GM12878 (cell line): ENCODE data around the gene MMP24. TPM values are rescaled to one million over a fixed set of nuclear protein-coding genes. Genes with fewer than 3 reads are reported as not detected.
A peak's percentile ranks its signal among the peaks of the same experiment; 100 is the strongest.

Experiments used
- ATAC-seq: fragments of 200-7000 bp; cut with Tn5 transposase; 3 replicates; pipeline ENCODE4 v1.9.1; 2020; ENCODE audit warnings: mild to moderate bottlenecking, moderate library complexity
- BruUV-seq: library from RNA; stranded (reverse); fragments of 400-500 nt; replicated peaks from 2 replicates; lab custom pipeline; 2021; lab: Mats Ljungman, UMichigan
- CTCF ChIA-PET: fragments of 300-600 bp; sonication (Branson Sonifier 250); formaldehyde crosslinking; extraction: SDS; loops from one replicate; lab custom pipeline; 2021; ENCODE audit warnings: inconsistent platforms; lab: Yijun Ruan, JAX
- POLR2A ChIA-PET: fragments of 350-600 bp; formaldehyde crosslinking; extraction: SDS; loops from one replicate; lab custom pipeline; 2021; ENCODE audit warnings: inconsistent platforms; lab: Charles Lee
- RAD21 ChIA-PET: fragments of 300-600 bp; sonication (Branson Sonifier 250); formaldehyde crosslinking; loops from one replicate; lab custom pipeline; 2023; ENCODE audit warnings: antibody characterized with exemption; ENCODE audit not compliant: unreplicated experiment; lab: Charles Lee
- SMC1A ChIA-PET: fragments of 300-600 bp; sonication (Branson Sonifier 250); formaldehyde crosslinking; loops from one replicate; lab custom pipeline; 2023; ENCODE audit not compliant: unreplicated experiment, uncharacterized antibody; lab: Charles Lee
- DNase-seq: peaks from one replicate; pipeline ENCODE4 v3.0.0-alpha.2; 2011; ENCODE audit warnings: low read depth, low spot score
- FAIRE-seq: peaks from 3 replicates; lab custom pipeline; 2011; peaks lifted over from hg19 to GRCh38; lab: Jason Lieb, UNC
- H2AFZ ChIP-seq: 2 replicates; pipeline ENCODE4 v1.6.0; 2011; ENCODE audit warnings: low read depth, low read length, control low read depth; ENCODE audit not compliant: control insufficient read depth
- H3K27ac ChIP-seq: 2 replicates; pipeline ENCODE4 v1.5.1; 2011; ENCODE audit warnings: control low read depth; ENCODE audit not compliant: control insufficient read depth, insufficient read depth
- H3K27me3 ChIP-seq, 2 experiments: replicated peaks in 1 of 2; 2 replicates each; pipeline versions ENCODE4 v1.6.0 to v1.6.1; 2011; ENCODE audit warnings: low read length in 1 of 2; ENCODE audit not compliant: control insufficient read depth in 2 of 2, insufficient read depth in 2 of 2
- H3K36me3 ChIP-seq, 2 experiments: 2 replicates each; pipeline ENCODE4 v1.5.1; 2011; ENCODE audit warnings: low read length in 1 of 2; ENCODE audit not compliant: control insufficient read depth in 2 of 2, insufficient read depth in 2 of 2
- H3K4me1 ChIP-seq: 2 replicates; pipeline ENCODE4 v1.6.1; 2011; ENCODE audit warnings: mild to moderate bottlenecking, low read length, moderate library complexity, mixed read lengths; ENCODE audit not compliant: control insufficient read depth, insufficient read depth
- H3K4me2 ChIP-seq: 2 replicates; pipeline ENCODE4 v1.6.0; 2011; ENCODE audit warnings: control low read depth; ENCODE audit not compliant: control insufficient read depth, insufficient read depth
- H3K4me3 ChIP-seq: fragments of 200-600 bp; sonication (generic); 2 replicates; pipeline ENCODE4 v1.5.1; 2016
- H3K79me2 ChIP-seq: 2 replicates; pipeline ENCODE4 v1.6.0; 2011; ENCODE audit warnings: low read length; ENCODE audit not compliant: control insufficient read depth, insufficient read depth
- H3K9ac ChIP-seq: 2 replicates; pipeline ENCODE4 v1.8.0; 2011; ENCODE audit warnings: low read length, control low read depth, mixed read lengths; ENCODE audit not compliant: control insufficient read depth, insufficient read depth
- H3K9me3 ChIP-seq: replicated peaks from 3 replicates; pipeline ENCODE4 v1.5.1; 2011; ENCODE audit warnings: mild to moderate bottlenecking, low read length; ENCODE audit not compliant: control insufficient read depth, insufficient read depth
- H4K20me1 ChIP-seq: 2 replicates; pipeline ENCODE4 v1.6.0; 2011; ENCODE audit not compliant: control insufficient read depth, insufficient read depth
- ATF3 ChIP-seq: IDR thresholded peaks from 2 replicates; pipeline ENCODE4 v1.6.1; 2011; ENCODE audit warnings: low read depth, mild to moderate bottlenecking, low read length, moderate library complexity, borderline replicate concordance; ENCODE audit errors: extremely low read depth
- BCL3 ChIP-seq: IDR thresholded peaks from 2 replicates; pipeline ENCODE4 v1.6.1; 2011; ENCODE audit warnings: borderline replicate concordance, low read depth, mild to moderate bottlenecking, moderate library complexity, low read length; ENCODE audit not compliant: insufficient read depth, poor library complexity, severe bottlenecking
- BHLHE40 ChIP-seq, 2 experiments: fragments of 450-650 bp in 1 of 2; IDR thresholded peaks; 2 replicates each; pipeline ENCODE4 v1.6.1; 2011 to 2017; ENCODE audit warnings: low read depth in 2 of 2, borderline replicate concordance in 1 of 2, improper control_type of control experiment in 1 of 2, low read length in 1 of 2, mild to moderate bottlenecking in 1 of 2
- CUX1 ChIP-seq: IDR thresholded peaks from 2 replicates; pipeline ENCODE4 v1.6.1; 2012; ENCODE audit warnings: improper control_type of control experiment, low read depth, low read length; ENCODE audit not compliant: insufficient replicate concordance
- FOXK2 ChIP-seq: fragments of 450-650 bp; IDR thresholded peaks from 2 replicates; pipeline ENCODE4 v1.6.1; 2017; ENCODE audit warnings: mild to moderate bottlenecking, moderate library complexity
- HDAC6 ChIP-seq: fragments of 200-600 bp; sonication (generic); IDR thresholded peaks from one replicate; pipeline ENCODE4 v1.8.0; 2017; ENCODE audit warnings: antibody characterized with exemption; ENCODE audit not compliant: unreplicated experiment
- JUNB ChIP-seq: IDR thresholded peaks from 2 replicates; pipeline ENCODE4 v1.6.1; 2016; ENCODE audit warnings: antibody characterized with exemption, mild to moderate bottlenecking
- MYC ChIP-seq: IDR thresholded peaks from 2 replicates; pipeline ENCODE4 v1.6.1; 2011; ENCODE audit warnings: mild to moderate bottlenecking, low read length, moderate library complexity, inconsistent platforms; ENCODE audit not compliant: insufficient read depth, insufficient replicate concordance, insufficient read length, severe bottlenecking
- PKNOX1 ChIP-seq: fragments of 450-650 bp; IDR thresholded peaks from 2 replicates; pipeline ENCODE4 v1.6.1; 2016; ENCODE audit warnings: mild to moderate bottlenecking
- SIX5 ChIP-seq: IDR thresholded peaks from 2 replicates; pipeline ENCODE4 v1.6.1; 2011; ENCODE audit warnings: mild to moderate bottlenecking, low read depth, low read length, moderate library complexity; ENCODE audit not compliant: severe bottlenecking
- USF1 ChIP-seq: IDR thresholded peaks from 2 replicates; pipeline ENCODE4 v1.6.1; 2011; ENCODE audit warnings: borderline replicate concordance, low read depth, mild to moderate bottlenecking, moderate library complexity, mixed read lengths, low read length; ENCODE audit not compliant: insufficient read depth; ENCODE audit errors: extremely low read length
- YY1 ChIP-seq: IDR thresholded peaks from 2 replicates; pipeline ENCODE4 v1.6.1; 2011; ENCODE audit warnings: low read depth, mild to moderate bottlenecking, low read length
- WGBS: methylation state at CpG from one replicate; pipeline ENCODE4 v1.1.6; 2016; ENCODE audit warnings: low lambda C conversion rate; ENCODE audit not compliant: insufficient replicate concordance, insufficient coverage; ENCODE audit errors: missing lambda C conversion rate; 5-methylcytosine and 5-hydroxymethylcytosine counted together
- in situ Hi-C: fragments of 300-500 bp; cut with MboI; formaldehyde crosslinking; loops from 9 replicates; pipeline ENCODE4 v1.14.3; 2018; ENCODE audit warnings: mixed read lengths
- intact Hi-C: fragments of 100-400 bp; cut with micrococcal nuclease; formaldehyde crosslinking; loops from one replicate; pipeline ENCODE4 v1.14.2; 2022; ENCODE audit not compliant: unreplicated experiment
- polyA plus RNA-seq, 11 experiments: library from polyadenylated mRNA; depleted of rRNA in 4 of 11; unstranded in 6 of 11; stranded (reverse) in 5 of 11; fragments of >200 nt; fragmentation: Nextera tagmentation in 4 of 11; fragmentation: Illumina TruSeq in 1 of 11; extraction: Ambion mirVana in 4 of 11; extraction: Trizol in 1 of 11; gene quantifications; 1 replicate in 1 of 11; 2 replicates in 10 of 11; pipeline versions ENCODE4 v1.2.1 to v1.2.3, GENCODE V29; 2011 to 2016; ENCODE audit warnings: inconsistent platforms in 2 of 11, missing spikeins in 2 of 11, low read depth in 1 of 11
- total RNA-seq, 4 experiments: library from RNA; depleted of rRNA in 3 of 4; stranded (reverse); fragments of >200 nt in 3 of 4; fragmentation: Illumina TruSeq in 1 of 4; extraction: Trizol in 1 of 4; gene quantifications; 2 replicates each; pipeline versions ENCODE4 v1.2.1 to v1.2.3, GENCODE V29; 2013 to 2021

MMP24 gene
- total and polyA plus RNA-seq, 10 of the 15 experiments (the other 5 are each of a cell fraction or from before 2014, with no cell fraction given), result 0.01 to 0.11 (median 0.04) TPM; not detected in 5

GRCh38 chr20:35311409-35311808 lies 84.9 kb downstream of the MMP24 start:
- ChIA-PET RAD21 (no interaction called here), SMC1A (no interaction called here), POLR2A (no interaction called here), CTCF (interaction anchor here (0.8 to 3.8 kb wide), 2 partner anchors 8 to 18 kb away, joined by 3 to 20 read pairs; no protein-coding TSS in a partner anchor)
- TF ChIP-seq YY1 (peak; percentile 85), ATF3 (peak; percentile 21; the same call in 1 of the 2 replicates), FOXK2 (no peak), SIX5 (no peak), BCL3 (no peak), PKNOX1 (no peak), USF1 (peak; percentile 36), JUNB (peak; percentile 64; the same call in 1 of the 2 replicates), MYC (no peak), BHLHE40 (IDR thresholded peaks at IDR 0.05; ENCODE audit: borderline replicate concordance in 1 of 2, low read depth in 2 of 2, low read length in 1 of 2) (peak; percentile 33 to 53; a peak in 2 of 4 replicates), HDAC6 (no peak), CUX1 (no peak)
- no TSS peak for BruUV-seq
- WGBS, result 0% methylated on average over 2 of the region's 2 CpGs
- Histone ChIP-seq H3K27ac (no peak overlapping the region), H3K4me2 (no peak overlapping the region), H3K36me3 (no peaks in the 10 kb centered on the region; a peak in 1 of 4 replicates), H4K20me1 (no peaks in the 10 kb centered on the region), H3K27me3 (no peaks in the 10 kb centered on the region), H2AFZ (no peak overlapping the region), H3K79me2 (no peaks in the 10 kb centered on the region), H3K9me3 (no peaks in the 10 kb centered on the region), H3K9ac (no peak overlapping the region), H3K4me3 (no peak overlapping the region), H3K4me1 (no peaks in the 10 kb centered on the region)
- intact Hi-C loops (no loop called here), in situ Hi-C loops (no loop called here)
- FAIRE-seq, result no peak
- DNase-seq, result no peak
- ATAC-seq, result peak; percentile 40; the same call in 2 of the 3 replicates
